Testis (tissue), 2 donors: ENCODE data around the gene AQP4.

Source experiments
- POLR2A ChIP-seq: fragments of 450-650 bp; IDR thresholded peaks from one replicate; pipeline ENCODE4 v1.6.1; 2017; ENCODE audit warnings: antibody characterized with exemption, mild to moderate bottlenecking, moderate library complexity
- TF ChIP-seq, protein P1 (sequence below), 3 experiments: fragments of 450-650 bp in 2 of 3; fragments of 200-600 bp in 1 of 3; sonication (generic) in 1 of 3; IDR thresholded peaks; one replicate each; pipeline ENCODE4 v1.5.1; 2016 to 2019; ENCODE audit warnings: antibody characterized with exemption in 3 of 3, mild to moderate bottlenecking in 2 of 3, moderate library complexity in 1 of 3

DNA sequence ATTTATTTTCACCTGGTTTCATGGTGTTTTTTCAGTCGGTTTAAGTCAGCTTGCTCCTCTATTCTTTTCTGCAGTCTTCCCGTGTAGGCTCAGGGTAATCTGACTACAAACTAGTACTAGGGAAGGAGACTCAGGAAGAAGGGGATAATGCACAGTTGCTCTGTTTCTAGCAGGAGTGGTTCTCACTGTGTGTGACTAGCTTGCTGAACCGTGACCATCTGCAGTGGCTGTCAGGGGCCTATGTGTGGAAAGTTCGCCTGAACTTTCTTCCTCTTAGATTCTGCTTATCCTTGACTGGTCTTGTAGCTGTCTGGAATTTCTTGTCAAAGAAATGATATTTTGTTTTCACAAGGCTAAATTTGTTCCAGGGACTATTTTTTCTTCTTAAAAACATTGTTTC, 46.3 kb upstream of the AQP4 start:
- TF ChIP-seq, protein P1, sequence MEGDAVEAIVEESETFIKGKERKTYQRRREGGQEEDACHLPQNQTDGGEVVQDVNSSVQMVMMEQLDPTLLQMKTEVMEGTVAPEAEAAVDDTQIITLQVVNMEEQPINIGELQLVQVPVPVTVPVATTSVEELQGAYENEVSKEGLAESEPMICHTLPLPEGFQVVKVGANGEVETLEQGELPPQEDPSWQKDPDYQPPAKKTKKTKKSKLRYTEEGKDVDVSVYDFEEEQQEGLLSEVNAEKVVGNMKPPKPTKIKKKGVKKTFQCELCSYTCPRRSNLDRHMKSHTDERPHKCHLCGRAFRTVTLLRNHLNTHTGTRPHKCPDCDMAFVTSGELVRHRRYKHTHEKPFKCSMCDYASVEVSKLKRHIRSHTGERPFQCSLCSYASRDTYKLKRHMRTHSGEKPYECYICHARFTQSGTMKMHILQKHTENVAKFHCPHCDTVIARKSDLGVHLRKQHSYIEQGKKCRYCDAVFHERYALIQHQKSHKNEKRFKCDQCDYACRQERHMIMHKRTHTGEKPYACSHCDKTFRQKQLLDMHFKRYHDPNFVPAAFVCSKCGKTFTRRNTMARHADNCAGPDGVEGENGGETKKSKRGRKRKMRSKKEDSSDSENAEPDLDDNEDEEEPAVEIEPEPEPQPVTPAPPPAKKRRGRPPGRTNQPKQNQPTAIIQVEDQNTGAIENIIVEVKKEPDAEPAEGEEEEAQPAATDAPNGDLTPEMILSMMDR (IDR thresholded peaks at IDR 0.05) = no peak
- TF ChIP-seq POLR2A = no peak
